GM21723 (cell line): ENCODE measurements around the gene PLEKHM2.

ENCODE experiments used
- ATAC-seq: cut with Tn5 transposase; IDR thresholded peaks from one replicate; pipeline ENCODE4 v1.9.1; 2021; ENCODE audit warnings: mild to moderate bottlenecking, moderate library complexity; ENCODE audit not compliant: unreplicated experiment

Gene PLEKHM2

DNA sequence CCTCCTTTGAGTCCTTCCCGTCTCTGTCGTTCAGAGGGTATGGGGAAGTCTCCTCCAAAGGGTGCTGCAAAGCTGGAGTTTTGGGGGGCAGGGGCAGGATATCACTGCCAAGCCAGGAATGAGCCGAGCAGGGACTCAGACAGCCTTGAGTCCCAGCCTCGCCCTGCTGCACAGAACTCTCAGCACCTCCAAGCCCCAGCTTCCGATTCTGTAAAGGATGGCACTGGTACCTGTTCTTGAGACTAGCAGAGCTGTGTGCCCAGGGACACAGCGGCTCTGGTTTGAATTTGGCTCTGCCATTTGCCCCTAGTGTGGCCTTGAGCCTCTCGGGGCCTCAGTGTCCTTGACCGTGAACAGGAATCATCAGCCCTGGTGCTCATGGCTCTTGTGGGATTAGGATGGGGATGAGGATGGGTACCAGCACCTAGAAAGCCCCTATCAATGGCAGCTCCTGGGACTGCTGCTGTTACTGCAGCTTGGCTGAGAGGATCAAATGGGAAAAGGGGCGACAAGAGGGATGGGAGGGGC, 73.0 kb downstream of the PLEKHM2 start:
- no peak for ATAC-seq

DNA sequence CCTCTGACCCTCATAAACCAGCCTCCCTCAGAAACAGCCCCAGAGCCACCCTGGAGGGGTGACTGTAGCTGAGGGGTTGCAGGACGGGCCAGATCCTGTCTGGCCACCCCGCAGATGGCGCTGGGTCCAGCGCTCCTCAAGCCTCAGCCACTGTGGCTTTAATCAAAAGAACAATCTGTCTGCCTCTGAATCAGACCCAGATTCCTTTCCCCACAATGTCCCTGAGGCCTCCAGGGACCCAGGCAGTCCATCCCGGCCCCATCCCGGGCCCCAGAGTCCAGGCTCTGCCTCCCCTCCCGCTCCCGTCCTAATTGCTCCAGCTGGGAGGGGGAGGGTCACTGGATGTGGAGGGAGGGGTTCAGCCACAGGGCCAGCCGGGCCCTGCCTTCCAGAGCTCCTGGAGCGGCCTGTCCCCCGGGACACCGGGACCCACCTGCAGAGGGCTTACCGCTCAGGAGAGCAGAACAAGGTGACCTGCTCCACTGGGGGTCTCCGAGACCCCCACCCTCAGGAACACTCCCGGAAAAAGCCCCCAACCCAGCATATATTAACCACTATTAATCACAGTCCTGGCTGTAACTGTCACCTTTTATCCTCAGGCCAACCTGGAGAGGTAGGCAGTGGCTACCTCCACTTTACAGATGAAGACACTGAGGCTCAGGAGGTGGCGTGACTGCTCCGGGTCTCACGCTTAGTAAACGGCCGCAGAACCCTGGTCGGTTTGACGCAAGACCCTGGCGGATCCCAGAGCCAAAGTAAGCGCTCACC, 73.6 kb downstream of the PLEKHM2 start:
- ATAC-seq = no peak

DNA sequence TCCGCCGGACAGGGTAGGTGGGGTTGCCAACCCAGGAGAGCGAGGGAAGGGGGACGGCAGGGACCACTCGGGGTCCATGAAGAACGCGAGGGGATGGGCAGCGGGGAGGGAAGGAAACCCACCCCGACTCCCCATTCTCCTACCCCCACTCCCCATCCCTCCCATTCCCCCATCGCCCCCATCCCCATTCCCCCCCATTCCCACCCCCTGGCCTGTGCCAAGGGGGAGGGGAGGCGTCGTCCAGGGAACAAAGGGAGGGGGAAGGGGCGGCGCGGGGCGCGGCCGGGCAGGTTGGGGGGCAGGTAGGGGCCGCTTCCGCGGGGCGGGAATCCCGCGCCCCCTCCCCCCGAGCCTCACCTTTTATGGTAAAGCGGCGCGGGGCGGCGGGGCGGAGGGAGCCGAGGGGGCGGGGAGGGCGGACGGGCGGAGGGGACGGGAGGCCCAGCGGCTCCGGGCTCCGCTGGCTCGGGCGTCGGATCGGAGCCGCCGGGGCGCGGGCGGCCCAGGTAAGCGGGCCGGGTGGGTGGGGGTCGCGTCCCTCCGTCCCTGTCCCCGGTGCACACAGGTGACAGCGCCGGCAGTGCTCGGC, 74.3 kb downstream of the PLEKHM2 start, which contains the start of gene FBLIM1:
TSS of gene FBLIM1 (plus strand) at position 453 of the 589 bp plus-strand sequence. CDS start 6,189 bp downstream, outside the sequence.
- no peak for ATAC-seq

DNA sequence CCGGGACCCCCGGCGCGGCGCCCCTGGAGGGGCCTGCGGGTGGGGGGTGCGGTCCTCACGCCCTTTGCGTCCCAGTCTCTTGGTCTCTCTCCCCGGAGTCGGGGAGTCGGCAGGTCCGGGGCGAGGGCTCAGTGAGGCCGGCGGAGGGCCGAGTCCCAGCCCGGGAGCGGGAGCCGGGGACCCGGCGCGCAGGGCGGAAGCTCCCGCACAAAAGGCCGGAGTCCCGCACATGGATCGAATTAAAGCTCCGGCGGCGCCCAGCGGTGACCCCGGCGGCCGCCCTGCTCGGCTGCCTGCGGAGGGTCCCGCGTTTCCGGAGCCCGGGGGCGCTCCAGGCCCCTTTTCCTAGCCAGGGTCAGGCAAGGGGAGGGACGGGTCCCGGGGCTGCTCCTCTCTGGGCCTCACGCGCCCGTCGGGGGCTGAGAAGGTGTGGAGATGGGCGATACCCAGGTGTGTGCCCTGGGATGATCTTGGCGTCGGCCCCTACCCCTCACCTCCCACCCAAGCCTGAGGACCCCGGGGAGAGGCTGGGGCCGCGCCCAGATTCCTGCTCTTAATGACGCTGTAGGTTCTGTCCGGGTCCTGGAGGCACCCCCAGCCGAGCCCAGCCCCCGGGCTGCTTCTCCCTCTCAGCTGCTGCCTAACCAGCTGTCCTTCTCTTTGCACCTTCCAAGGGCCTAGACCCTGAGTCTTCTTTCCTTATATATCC, 75.0 kb downstream of the PLEKHM2 start:
- ATAC-seq = no peak

DNA sequence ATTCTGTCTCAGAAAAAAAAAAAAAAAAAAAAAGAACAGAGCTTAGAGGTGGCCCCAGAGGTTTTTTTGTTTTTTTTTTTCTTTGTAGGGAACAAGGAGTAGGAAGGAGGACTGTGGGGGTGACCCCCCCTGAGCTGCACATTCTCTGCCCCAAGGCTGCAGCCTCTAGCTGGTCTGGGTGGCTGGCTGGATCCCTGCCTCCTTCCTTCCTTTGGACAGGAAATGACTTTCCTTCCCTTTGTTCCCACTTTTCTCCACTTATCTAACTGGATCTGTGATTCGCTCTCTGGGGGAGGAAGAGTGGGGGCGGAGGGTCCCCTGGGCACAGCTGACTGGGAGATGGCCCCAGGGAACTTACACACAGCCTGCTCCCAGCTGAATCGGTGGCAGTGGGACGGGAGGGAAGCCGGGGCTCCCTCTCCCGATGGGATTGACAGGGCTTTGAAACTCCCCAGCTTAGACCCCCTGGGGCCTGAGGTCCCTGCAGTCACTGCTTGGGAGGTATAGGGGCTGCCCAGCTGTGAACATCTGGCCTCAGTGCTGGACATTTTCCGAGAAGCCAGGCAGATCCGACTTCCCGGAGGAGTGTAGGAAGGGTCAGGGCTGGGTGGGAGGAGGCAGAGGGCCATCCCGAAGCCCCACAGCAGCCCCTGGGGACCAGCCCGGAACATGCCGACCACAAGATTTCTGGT, 76.5 kb downstream of the PLEKHM2 start:
- no peak for ATAC-seq

DNA sequence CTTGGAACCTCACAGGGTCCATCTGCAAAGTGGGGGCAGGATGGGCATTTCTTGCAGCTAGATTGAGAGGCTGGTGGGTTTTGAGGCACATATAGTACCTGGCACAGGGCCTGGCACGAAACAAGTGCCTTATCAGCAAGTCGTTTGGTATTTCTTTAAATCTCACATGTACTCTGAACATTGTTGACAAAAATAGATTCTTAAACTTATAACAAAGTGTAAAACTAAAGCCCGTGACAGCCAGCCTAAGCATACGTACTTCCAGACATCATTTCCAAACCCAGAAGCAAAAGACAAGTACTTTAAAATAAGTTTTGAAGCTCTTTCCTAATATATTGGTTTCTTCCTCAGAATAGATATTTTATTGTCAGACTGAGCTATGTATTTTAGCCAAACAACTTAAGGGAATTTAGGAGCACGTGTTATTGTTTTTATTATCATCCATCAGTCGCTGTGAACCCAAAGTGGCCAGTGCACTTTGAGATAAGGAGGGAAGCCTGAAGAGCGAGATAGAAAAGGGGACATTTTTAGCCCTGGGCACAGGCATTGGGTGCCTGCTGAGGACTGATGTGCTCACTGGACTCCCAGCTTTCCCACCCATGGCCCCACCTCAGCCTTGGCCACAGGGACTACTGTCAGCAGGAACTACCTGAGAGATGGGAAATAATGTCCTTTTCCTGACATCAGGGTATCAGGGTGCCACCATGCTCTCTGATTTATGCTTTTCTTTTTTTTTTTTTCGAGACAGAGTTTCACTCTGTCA, 77.4 kb downstream of the PLEKHM2 start:
- ATAC-seq = no peak

DNA sequence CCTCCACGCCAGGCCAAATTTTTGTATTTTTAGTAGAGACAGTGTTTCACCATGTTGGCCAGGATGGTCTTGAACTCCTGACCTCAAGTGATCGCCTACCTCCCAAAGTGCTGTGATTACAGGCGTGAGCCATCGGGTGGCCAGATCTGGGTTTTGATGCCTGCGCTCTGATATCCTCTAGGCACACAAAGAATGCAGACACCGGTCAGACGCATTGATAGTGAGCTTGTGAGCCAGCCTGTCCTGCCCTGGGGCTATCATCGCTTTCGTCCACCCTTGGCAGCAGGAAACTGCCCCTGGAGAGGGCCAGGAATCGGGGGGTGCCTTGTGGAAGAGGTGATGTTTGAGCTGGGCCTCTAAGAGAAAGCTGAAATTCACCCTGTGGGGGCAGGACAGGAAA, 78.4 kb downstream of the PLEKHM2 start:
- no peak for ATAC-seq

DNA sequence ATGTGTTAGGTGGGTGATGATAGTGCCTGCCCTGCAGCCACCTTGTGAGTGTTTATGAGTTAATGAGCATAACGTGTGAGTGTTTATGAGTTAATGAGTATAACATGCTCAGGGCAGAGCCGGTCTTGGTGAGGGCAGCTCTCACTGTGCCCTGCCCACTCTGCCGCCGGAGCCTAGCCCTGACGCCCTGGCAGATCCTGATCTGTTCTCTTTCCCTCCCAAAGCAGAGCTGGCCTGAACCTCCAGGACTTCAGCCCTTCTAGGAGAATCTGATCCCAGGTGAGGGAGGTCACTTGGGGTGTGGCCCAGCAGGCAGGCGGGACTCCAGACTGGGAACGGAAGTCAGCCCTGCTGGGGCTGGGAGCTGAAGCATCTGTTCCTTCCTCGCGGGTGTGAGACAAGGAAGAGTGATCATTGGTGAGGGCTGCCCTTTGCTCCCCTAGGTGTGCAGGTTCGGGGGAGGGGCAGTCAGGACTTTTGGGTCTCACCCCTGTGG, 80.2 kb downstream of the PLEKHM2 start:
- ATAC-seq = no peak

DNA sequence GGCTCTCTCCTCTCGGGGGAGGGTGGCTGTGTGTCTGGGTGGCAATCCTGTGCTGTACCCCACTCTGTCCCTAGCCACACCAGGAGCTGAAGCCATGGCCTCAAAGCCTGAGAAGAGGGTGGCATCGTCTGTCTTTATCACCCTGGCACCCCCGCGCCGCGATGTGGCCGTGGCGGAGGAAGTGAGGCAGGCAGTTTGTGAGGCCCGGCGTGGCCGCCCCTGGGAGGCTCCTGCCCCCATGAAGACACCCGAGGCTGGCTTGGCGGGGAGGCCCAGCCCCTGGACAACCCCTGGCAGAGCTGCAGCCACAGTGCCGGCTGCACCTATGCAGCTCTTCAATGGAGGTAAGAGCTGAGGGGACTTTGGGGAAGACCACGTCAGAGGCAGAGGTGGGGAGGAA, 80.8 kb downstream of the PLEKHM2 start:
- no peak for ATAC-seq

DNA sequence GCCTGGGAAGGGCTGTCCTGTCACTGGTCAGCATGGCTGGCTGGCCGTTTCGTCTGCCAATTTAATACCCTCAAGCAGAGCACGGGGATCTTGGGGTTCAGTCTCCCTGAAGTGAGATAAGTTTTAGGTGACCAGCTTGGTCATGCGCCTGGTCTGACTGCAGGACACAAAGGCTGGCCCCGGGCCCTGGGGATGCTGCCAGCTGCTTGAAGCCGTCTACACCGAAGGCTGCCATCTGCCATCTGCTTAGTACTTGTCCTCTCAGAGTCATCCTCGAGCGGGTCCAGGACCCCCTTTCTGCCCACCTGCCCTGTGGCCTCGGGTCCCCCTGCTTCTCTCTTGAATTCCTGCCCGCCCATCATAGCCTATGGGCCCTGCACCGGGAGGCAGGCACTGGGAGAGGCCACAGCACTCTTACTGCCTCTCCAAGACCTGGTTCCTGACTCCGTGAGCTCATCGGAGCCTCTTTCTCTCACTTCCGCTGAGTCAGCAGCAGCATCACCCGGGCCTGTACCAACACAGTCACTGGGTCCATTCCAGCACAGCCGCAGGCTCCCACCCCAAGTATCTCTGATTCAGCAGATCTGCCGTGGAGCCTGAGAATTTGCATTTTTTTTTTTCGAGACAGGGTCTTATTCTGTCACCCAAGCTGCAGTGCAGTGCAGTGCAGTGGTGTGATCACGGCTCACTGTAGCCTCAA, 81.5 kb downstream of the PLEKHM2 start:
- no peak for ATAC-seq

DNA sequence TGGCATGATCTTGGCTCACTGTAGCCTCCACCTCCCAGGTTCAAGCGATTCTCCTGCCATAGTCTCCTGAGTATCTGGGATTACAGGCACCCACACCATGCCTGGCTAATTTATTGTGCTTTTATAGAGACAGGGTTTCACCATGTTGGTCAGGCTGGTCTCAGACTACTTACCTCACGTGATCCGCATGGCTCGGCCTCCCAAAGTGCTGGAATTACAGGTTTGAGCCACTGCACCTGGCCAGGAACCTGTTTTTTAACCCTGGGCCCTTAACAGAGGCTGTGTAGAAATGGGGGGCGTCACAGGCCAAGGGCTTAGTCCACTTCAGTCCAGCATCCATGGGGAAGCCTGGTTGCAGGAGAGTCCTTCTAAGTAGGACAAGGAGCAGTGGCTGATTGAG, 83.8 kb downstream of the PLEKHM2 start:
- no peak for ATAC-seq

DNA sequence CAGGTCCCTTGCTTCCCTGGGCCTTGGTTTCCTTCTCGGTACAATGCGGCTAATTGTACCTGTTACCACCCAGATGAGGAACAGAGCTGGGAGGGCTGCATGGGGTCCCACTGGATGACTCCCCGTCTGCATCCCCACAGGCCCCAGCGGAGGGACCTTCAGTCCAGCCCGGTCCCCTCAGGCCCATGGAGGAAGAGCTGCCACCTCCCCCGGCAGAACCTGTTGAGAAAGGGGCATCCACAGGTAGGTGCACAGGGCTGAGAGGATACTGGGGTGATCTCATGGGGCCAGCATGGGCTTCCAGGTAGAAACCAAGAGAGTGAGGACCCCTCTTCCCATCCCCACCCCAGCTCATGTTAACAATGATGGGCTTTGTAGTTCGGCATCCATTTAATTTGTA, 84.3 kb downstream of the PLEKHM2 start:
- ATAC-seq = no peak

DNA sequence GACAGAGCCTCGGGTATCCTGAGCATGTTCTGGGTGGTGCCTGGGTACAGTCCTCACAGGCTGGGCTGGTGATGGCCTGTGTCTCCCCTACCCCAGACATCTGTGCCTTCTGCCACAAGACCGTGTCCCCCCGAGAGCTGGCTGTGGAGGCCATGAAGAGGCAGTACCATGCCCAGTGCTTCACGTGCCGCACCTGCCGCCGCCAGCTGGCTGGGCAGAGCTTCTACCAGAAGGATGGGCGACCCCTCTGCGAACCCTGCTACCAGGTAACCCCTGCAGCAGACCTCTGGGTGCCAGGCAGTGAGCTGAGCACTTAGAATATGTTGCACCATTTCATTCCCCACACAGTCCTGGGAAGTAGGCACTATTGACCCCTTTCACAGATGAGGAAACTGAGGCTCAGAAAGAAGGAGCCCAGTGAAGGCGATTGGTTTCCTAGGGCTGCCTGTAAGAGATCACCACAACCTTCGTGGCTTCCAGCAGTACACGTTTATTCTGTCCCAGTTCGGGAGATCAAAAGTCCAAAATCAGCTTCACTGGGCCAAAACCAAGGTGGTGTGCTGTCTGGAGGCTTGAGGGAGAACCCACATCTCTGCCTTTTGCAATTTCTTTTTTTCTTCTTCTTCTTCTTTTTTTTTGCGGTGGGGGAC, 86.3 kb downstream of the PLEKHM2 start:
- ATAC-seq = no peak

DNA sequence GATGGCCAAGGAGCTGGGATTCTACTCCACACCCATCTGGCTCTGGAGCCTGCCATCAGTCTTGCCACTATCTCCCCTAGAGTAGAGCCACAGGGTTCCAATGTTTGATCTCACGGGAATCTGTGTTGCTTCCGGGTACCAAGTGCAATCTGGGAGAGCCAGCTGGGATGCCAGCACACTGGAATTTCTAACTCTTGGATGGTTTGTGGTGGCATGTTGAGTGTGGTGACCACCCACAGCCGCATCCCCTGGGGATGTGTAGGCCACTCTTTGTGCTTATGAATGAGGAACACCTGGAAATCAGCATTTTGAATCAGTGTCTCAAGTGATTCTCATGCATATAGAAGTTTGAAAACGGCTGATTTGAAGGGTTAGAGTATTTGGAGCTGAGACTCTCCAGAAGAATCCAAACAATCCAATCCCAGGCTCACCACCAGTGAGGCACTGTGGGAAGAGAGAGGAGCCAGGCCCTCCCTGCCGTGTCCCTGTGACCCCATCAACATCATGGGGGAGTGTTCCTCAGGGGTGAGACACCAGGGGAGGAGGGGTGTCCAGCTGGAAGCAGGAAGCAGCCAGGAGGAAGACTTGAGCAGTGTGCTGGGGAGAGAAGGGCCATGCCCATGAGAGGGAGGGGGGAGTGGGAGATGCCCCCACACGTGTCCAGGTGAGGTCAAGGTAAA, 87.9 kb downstream of the PLEKHM2 start:
- ATAC-seq = no peak

DNA sequence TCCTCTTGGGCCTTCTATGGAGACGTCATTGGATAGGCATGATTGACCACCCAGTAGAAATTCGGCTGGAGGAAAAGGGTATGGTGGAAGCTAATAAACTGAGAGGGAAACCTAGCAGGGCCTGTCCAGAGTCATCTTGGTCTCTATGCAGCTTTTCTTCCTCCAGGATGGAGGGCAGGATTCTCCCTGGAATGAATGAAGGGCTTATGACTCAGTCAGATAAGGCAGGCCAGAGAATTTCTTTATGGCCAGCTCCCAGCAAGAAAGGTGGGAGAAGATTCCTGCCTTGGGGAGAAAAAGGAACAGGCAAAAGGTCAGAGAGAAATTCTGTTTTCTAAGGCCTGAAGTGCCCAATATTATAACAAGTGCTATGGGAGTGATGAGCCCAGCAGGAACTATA, 91.6 kb downstream of the PLEKHM2 start:
- no peak for ATAC-seq

DNA sequence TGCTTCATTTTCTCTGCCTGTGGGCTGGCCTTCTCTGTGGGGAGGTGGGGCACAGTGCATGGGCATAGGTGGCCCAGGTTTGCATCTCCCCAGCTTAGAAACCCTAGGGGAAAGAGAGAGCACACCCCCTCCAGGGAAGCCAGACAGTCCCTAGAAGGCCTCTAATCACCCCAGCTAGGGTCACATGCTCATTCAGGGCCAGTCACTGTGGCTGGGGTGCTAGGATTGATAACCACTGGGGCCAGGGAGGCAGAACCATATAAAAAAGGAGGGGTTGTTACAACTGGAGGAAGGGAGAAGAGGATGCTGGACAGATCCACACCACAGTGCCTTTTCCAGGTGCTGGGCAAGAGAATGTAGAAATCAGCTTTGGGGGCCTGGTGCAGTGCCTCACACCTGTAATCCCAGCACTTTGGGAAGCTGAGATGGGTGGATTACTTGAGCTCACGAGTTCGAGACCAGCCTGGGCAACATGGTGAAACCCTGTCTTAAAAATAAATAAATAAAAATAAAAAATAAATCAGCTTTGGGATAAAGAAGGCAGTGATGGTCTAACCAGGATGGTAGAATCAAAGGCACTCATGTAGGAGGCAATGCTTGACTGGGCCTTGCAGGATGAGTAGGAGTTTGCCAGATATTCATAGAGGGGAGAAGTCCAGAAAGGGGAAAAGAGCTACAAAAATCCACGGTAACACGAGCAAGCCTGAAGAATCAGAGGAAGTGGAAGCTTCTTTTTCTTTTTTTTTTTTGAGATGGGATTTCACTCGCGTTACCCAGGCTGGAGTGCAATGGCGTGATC, 94.0 kb downstream of the PLEKHM2 start:
- ATAC-seq = no peak
